Kidney (tissue), 14 donors: ENCODE results near the gene INPP4A. TPM values are rescaled to one million over a fixed set of nuclear protein-coding genes. Genes with fewer than 3 reads are reported as not detected.

Experiments used
- DNase-seq, 5 donors: peaks; one replicate each; pipeline ENCODE4 v3.0.0-alpha.2; 2013 to 2020
- FAIRE-seq: peaks from 2 replicates; lab custom pipeline; 2012; peaks lifted over from hg19 to GRCh38; lab: Jason Lieb, UNC
- H3K27ac ChIP-seq, 2 donors: one replicate each; pipeline ENCODE4 v1.7.0; 2013; ENCODE audit warnings: low read depth in 2 of 2, low read length in 2 of 2, inconsistent platforms in 1 of 2
- H3K27me3 ChIP-seq: one replicate; pipeline ENCODE4 v1.7.1; 2013; ENCODE audit warnings: low read length, inconsistent platforms; ENCODE audit not compliant: control insufficient read depth, insufficient read depth
- H3K36me3 ChIP-seq, 3 donors: one replicate each; pipeline versions ENCODE4 v1.7.0 to v1.7.1; 2013; ENCODE audit warnings: low read length in 3 of 3, control low read depth in 1 of 3, inconsistent platforms in 1 of 3; ENCODE audit not compliant: insufficient read depth in 3 of 3, control insufficient read depth in 2 of 3
- H3K4me1 ChIP-seq, 3 donors: one replicate each; pipeline versions ENCODE4 v1.7.0 to v1.7.1; 2013; ENCODE audit warnings: low read length in 3 of 3, inconsistent platforms in 1 of 3, low read depth in 1 of 3; ENCODE audit not compliant: control insufficient read depth in 2 of 3, insufficient read depth in 2 of 3
- H3K4me3 ChIP-seq, 3 donors: one replicate each; pipeline versions ENCODE4 v1.7.0 to v1.8.1; 2013; ENCODE audit warnings: low read length in 3 of 3, control low read depth in 1 of 3, inconsistent platforms in 1 of 3
- H3K9ac ChIP-seq, 3 donors: one replicate each; pipeline versions ENCODE4 v1.7.0 to v1.7.1; 2013; ENCODE audit warnings: low read length in 3 of 3, control low read depth in 1 of 3, inconsistent platforms in 1 of 3
- H3K9me3 ChIP-seq, 3 donors: one replicate each; pipeline versions ENCODE4 v1.7.0 to v1.7.1; 2013; ENCODE audit warnings: low read length in 3 of 3, control low read depth in 1 of 3, inconsistent platforms in 1 of 3; ENCODE audit not compliant: control insufficient read depth in 2 of 3, insufficient read depth in 1 of 3
- intact Hi-C: fragments of 100-400 bp; cut with DNase I; formaldehyde crosslinking; loops from one replicate; pipeline ENCODE4 v1.11.1; 2022
- polyA plus RNA-seq: library from polyadenylated mRNA; stranded (reverse); fragments of 350-450 nt; fragmentation: Illumina TruSeq; extraction: RNeasy Lipid Tissue Mini Kit (QIAGEN cat#74804); gene quantifications from one replicate; pipeline ENCODE4 v1.2.3, GENCODE V29; 2014; ENCODE audit warnings: low read depth, low replicate concordance; ENCODE audit not compliant: insufficient read depth
- total RNA-seq: library from RNA; stranded (reverse); fragmentation: NEBNext Ultra II Directional; extraction: Animal tissue kit (Norgen Biotek cat#: 25700); gene quantifications from one replicate; pipeline ENCODE4 v1.2.1, GENCODE V29; 2021
- TF ChIP-seq, protein P1 (sequence below): IDR thresholded peaks from 3 replicates; pipeline ENCODE4 v1.5.1; 2012; ENCODE audit warnings: mild to moderate bottlenecking, moderate library complexity, borderline replicate concordance; ENCODE audit not compliant: insufficient read depth; ENCODE audit errors: extremely low read depth
- donor health status: control.
- donor health status: control.
- donor health status: control.
- donor health status: control.
- donor health status: control.
- donor health status: DM: yes; HTN: yes; CAD: no.
- donor health status: Normal renal cell carcinoma (clear cell type).

INPP4A gene
- total and polyA plus RNA-seq, 2 donors from 2014 or later: 4.1 to 27.9 TPM

DNA sequence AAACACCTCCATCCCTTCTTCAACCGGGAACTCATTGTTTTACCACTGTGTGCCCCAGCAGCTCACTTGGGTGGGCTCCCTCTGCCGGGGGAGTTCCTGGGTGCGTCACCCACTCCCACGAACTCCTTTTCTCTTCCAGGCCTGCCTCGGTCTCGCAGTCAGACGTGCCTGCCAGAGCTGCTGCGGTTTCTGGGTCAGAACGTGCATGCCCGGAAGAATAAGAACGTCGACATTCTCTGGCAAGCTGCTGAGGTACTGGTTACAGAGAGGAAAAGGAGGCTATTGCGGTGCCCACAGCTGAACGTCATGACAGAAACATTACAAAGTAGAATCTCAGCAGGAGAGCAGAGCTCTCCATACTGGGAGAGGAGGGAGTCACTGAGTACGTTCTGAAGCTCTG, 128.0 kb downstream of the INPP4A start:
- Histone ChIP-seq H3K9ac (no peak overlapping the region), H3K27ac (no peak overlapping the region), H3K9me3 (no peaks in the 10 kb centered on the region), H3K4me1 (no peaks in the 10 kb centered on the region), H3K27me3 (no peaks in the 10 kb centered on the region), H3K4me3 (no peak overlapping the region), H3K36me3 (peaks cover 0 to 20% (median 12%) of the 10 kb centered on the region in 3 donors)
- intact Hi-C loops: no loop called here
- TF ChIP-seq, protein P1, sequence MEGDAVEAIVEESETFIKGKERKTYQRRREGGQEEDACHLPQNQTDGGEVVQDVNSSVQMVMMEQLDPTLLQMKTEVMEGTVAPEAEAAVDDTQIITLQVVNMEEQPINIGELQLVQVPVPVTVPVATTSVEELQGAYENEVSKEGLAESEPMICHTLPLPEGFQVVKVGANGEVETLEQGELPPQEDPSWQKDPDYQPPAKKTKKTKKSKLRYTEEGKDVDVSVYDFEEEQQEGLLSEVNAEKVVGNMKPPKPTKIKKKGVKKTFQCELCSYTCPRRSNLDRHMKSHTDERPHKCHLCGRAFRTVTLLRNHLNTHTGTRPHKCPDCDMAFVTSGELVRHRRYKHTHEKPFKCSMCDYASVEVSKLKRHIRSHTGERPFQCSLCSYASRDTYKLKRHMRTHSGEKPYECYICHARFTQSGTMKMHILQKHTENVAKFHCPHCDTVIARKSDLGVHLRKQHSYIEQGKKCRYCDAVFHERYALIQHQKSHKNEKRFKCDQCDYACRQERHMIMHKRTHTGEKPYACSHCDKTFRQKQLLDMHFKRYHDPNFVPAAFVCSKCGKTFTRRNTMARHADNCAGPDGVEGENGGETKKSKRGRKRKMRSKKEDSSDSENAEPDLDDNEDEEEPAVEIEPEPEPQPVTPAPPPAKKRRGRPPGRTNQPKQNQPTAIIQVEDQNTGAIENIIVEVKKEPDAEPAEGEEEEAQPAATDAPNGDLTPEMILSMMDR: no peak
- DNase-seq (no peak), FAIRE-seq (no peak)

DNA sequence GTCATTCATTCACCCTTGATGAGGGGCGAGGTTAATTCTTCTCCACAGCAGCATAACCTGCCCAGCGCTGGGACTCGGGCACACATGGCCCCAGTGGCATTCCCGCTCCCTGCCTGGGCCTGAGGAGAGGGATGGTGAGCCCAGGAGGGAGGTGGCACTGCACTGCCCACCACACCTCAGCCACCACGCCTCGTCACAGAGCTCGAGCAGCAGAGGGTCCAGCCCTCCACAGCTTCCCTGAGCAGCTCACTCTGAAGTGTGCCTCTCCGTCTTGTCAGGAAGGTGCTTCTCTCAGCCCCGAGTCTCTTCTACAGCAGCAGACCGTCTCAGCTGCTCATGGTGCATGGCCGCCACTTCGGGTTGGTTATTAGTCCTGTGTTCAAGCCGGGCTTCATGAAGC, 128.8 kb downstream of the INPP4A start:
- H3K36me3 ChIP-seq: peaks cover 0 to 13% (median 8%) of the 10 kb centered on the region in 3 donors
- intact Hi-C loops: no loop called here
- TF ChIP-seq, protein P1: no peak

DNA sequence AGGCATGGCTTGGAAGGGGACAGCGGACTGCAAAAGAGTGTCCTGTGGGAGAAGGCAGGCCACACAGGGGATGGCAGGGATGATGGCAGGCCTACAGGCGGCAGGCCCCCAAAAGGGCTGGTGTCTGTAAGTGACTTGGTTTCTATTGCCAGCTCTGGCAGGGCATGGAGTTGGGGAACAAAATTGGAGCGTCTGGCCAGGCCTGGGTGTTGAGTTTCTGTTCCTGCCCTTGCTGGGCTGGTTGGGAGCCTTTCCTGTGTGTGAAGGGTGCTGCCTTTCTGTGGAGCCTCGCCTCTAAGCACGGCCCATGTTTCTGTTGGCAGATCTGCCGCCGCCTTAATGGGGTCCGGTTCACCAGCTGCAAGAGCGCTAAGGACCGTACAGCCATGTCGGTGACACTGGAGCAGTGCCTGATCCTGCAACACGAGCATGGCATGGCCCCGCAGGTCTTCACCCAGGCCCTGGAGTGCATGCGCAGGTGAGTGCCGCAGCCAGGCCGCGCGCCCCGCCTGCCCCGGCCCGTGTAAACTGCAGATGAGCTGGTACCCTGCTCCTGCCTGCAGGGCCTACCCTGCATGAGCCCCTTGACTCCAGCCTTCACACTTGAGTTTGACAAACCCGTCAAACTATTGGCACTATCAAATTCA, 132.1 kb downstream of the INPP4A start:
- FAIRE-seq: no peak
- no peaks in the 10 kb centered on the region for H3K27me3 ChIP-seq
- H3K9ac ChIP-seq: no peak overlapping the region
- no peaks in the 10 kb centered on the region for H3K4me1 ChIP-seq
- intact Hi-C loops: no loop called here
- TF ChIP-seq, protein P1: no peak
- H3K4me3 ChIP-seq: no peak overlapping the region
- H3K36me3 ChIP-seq: peaks cover 0 to 5% (median 0%) of the 10 kb centered on the region in 3 donors
- DNase-seq: no peak
- H3K27ac ChIP-seq: no peak overlapping the region
- no peaks in the 10 kb centered on the region for H3K9me3 ChIP-seq

More for the DNA sequence above, 128.8 kb downstream of the INPP4A start:
- Histone ChIP-seq H3K27ac (no peak overlapping the region), H3K27me3 (no peaks in the 10 kb centered on the region), H3K9me3 (no peaks in the 10 kb centered on the region), H3K4me3 (no peak overlapping the region), H3K9ac (no peak overlapping the region), H3K4me1 (no peaks in the 10 kb centered on the region)
- DNase-seq: no peak
- no peak for FAIRE-seq

DNA sequence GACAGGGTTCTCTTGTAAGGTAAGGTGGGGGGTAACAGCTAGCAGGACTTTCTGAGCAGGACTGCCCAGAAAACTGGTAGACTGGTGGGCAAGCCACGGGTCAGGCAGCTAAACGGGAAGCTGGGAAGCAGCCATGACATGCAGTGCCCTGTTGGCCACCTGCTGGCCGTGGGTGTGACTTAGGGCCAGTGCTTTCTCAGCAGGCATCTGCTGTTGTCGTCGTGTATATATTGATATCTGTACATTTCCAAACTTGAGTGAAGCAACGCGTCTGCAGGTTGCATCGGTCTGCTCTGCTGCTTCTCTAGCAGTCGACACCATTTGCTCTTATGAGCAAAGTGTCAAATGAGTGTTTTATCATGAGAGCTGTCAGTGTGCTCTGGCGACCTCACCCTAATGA, 132.7 kb downstream of the INPP4A start:
- FAIRE-seq (no peak), DNase-seq (no peak)
- Histone ChIP-seq H3K27me3 (no peaks in the 10 kb centered on the region), H3K9ac (no peak overlapping the region), H3K9me3 (no peaks in the 10 kb centered on the region), H3K36me3 (peaks cover 0 to 5% (median 4%) of the 10 kb centered on the region in 3 donors), H3K4me1 (no peaks in the 10 kb centered on the region), H3K4me3 (no peak overlapping the region), H3K27ac (no peak overlapping the region)
- TF ChIP-seq, protein P1: no peak
- intact Hi-C loops: no loop called here
